OCI-M2 (cell line): ENCODE data around the gene MID1IP1.

ENCODE experiments used
- DNase-seq: peaks from one replicate; lab custom pipeline; 2025; ENCODE audit not compliant: unreplicated experiment; lab: John Stamatoyannopoulos, UW

The MID1IP1 gene

DNA sequence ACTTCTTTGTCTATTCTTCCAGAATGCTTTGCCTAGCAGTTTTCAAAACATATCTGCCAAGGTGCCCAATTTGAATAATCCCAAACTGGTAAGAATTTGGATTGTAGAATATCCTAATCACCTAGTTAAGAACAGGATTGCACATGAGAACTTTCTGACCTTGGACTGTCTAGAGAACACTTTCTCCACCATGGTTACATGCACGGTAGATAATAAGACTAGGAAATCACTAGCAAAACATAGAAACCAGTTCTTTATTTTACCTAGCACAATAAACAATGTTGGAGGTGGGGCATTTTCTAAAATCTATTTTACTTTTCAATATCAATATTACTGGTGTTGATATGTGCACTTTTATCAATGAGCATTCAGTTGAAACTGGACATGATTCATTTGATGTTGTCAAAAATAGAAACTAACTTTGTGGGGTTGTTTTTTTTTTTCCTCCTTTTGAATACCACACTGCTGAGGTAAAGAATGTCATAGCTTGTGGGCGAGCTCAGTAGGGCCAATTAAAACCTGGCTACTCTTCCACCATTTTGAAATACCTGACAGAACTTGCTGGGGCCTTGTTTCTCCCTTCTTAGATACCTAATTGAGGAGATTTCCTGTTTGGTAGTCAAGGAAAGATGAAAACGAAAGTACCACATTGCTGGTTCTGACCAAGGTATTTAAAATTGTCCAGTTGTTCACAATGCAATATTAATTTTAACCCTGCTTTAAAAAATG is 10.4 kb downstream of the MID1IP1 start:
- DNase-seq, result no peak

DNA sequence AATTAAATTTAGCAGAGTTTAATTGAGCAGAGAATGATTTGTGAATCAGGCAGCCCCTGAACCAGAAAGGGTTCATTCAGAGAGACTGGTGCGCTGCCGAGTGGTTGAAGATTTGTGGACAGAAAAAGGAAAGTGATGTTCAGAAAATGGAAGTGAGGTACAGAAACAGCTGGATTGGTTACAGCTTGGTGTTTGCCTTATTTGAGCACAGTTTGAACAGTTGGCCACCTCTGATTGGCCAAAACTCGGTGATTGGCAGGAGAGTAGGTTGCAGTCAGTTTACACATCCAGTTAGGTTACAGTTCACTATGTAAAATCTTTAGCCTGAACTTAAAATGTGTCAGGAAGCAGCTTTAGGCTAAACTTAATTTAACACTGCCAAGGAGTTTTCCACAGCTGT is 14.9 kb downstream of the MID1IP1 start:
- no peak for DNase-seq

DNA sequence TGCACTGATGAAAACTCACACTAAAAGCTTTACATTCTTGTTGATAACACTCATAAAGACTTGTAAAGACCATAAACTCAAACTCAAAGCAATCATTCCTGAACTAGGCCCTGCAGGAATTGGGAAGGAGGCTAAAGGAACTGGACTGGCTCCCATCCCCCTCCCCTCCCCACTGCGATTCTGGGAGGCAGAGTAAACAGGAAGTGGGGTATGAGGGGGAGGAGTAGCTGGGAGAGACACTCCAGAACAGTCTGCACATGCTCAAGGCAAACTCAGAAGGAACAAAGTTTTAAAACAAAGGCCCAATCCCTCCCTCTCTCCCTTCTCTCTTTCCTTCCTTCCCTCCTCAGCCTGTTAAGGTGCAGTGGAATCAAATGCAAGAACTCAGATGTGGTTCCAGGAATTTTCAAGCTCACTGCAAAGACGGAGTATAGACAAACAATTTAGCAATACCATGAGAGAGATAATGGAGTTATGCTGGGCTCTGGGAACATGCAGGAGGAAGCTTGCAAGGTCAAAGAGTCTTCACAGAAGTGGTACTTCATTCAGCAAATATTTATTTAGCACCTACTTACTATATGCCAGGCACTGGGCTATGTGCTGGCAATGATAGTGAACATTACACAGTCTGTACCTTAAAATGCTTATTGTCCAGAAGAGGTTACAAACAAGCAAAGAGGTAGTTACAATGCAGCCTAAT is 15.9 kb downstream of the MID1IP1 start:
- DNase-seq, result no peak

DNA sequence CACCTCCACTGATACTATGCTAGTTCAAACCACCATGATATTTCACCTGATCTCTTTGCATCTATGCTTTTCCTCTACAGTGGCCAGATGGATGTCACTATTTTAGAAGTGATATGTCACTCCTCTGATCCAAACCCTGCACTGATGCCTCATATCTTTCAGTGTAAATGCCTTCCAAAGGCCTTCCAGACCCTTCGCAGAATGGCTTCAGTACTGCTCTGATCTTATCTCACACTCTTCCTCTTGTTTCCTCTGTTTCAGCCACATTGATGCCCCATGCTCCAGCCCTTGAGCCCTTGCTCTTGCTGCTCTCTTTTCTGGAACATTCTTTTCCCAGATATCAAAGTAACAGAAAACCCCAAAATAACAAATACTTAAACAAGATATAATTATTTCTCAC is 17.9 kb downstream of the MID1IP1 start:
- no peak for DNase-seq

DNA sequence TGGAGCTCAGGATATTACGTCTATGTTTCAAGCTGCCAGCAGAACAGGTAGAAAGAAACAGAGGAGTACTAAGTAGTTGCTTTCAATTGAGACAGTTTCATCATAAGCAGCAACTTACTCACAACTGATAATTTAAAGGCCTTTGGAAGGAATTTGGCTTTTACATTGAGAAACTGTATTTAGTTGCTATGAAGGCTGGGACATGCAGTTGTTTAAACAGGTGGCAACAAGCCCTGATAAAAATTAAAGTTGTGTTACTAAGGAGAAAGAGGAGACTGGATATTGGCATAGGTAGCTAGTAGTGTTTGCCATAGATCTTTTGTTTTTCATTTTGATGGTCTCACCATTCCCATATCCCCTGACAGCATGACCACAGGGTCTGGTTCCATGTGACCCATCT is 18.4 kb downstream of the MID1IP1 start:
- no peak for DNase-seq

DNA sequence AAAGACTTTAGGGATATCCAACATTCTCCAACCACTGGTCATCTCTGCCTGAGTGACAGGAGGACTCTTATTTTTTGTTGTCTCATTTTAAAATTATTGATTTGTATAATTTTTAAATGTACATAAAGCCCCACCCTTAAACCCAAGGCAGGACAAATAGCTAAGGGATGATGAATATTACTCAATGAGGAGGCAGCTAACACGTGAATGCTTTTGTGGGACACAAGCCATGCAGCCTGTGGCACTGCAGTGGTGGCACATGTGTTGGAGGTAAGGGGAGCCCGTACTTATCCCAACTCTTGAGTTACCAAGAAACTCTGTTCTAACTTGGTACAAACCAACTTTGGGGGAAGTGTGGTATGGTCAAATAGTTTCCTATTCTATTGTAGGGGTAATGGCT is 19.5 kb downstream of the MID1IP1 start:
- no peak for DNase-seq

DNA sequence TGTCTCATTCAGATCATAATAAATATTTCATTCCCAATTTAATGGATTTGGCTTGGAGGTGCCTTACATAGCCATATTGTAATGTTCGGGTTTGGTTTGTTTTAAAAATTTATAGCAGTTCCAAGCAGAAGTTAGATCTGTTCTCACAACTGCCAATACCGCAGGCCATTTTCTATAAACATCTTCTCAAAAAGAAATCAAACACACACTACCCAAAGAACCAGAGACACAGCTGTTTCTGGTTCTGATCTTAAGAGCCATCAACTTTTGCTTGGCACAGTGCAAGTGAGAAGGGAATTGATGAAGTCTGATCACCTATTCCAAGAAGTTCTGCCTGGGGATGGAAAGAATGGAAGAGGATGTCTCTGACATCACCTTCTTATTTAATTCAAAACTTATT is 22.9 kb downstream of the MID1IP1 start:
- no peak for DNase-seq

DNA sequence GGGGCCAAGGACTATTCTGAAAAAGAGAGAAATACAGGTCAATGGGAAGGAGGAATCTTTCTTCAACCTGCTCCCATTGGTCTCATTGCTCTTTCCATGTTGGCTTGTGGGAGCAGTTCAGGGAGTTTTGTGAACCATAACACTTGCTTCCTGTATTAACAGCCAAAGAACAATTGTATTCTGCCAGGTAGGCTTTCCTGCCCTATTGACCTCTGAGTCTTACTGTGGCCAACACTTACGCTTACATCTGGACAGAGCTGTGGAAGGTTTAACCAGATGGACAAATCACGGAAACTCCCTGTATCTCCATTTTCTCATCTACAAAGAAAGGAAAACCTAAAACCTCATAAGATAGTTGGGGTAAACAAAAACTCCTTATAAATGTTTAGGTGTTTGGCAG is 30.7 kb downstream of the MID1IP1 start:
- no peak for DNase-seq

DNA sequence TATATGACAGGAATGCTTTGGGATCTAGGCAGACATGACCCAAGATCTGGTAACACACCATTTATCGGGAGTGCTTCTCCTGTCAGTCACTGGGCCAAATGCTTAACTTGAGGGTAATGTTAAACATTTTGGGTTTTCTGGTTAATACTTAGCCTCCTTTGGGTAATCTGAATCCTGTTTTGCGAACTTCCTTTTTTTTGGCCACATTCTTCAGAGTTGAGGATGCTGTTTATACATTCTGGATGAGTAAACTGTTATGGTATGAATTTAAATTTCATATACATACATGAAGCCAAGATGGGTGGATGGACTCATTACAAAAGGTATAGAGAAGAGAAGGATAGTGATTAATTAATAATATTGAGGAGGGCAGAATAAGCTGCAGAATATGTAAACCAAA is 36.1 kb downstream of the MID1IP1 start:
- DNase-seq, result no peak

DNA sequence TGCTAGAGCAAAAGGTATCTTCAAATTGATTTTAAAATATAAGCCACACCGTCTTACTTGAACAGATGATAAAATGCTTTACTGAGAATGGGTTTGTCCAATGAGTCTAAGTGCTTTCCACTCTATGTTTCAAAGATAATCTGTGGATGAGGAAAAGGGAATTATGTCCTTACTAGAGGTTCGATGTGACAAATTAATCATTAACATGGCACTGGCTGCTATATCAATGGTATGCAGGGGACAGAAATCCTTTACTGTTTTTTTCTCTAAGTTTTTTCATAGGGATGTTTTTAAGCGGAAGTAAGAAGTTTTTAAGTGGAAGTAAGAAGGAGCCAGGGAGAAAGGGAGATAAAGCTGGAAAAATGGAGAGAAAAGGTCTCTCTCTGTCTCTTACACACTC is 38.0 kb downstream of the MID1IP1 start:
- no peak for DNase-seq

DNA sequence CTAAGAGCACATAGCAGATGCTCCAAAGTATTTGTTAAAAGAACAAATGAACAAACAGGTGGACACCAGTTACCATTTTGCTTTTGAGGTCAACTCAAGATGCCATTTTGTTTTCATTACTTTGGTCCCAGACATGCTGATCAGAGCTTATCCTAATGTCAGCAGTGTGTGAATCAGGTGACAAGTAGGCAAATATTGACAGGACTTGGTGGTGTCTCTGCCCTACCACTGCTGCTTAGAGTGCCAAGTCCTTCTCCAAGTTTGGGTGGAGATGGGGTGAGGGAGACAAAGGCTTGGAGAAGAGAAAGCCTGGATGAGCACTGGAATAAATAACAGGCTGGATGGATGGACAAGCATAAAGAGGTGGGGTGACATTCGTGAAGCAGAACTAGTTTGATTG is 38.7 kb downstream of the MID1IP1 start:
- DNase-seq, result no peak

DNA sequence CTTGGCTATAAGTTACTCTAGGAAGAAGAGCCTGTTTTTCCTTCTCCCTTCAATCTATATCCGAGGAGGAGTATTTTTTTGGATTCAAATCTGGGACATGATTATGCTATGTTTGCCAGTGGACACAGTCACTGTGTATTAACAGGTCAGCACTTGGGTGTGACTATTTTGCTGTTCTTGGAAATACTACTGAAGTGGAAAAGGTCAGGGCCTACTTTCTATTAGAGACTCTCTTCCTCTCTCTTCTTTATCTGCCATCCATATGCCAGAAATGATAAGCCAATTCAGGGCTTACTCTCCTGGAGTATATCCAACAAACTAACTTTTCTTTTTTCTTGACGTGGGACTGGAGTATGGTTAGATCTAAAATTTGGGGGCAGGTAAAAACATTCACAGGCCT is 40.5 kb downstream of the MID1IP1 start:
- DNase-seq, result no peak

DNA sequence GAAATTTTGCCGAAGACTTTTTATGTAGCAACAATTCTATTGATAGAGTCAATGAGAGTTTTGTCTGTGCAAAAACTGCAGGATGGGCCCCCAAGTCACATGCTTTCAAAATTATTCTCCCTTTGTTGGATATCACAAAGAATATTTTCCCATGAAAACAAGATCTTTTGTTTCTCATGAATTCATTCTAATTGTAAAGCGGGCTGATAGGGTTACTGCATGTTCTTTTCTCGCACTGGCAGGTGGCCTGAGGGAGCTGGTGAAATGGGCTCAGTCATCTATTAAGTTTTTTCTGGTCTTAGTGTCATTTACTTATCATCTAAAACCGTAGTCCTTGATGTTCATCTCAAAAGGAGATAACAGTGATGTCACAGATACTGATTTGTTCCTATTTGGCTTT is 44.2 kb downstream of the MID1IP1 start:
- no peak for DNase-seq

DNA sequence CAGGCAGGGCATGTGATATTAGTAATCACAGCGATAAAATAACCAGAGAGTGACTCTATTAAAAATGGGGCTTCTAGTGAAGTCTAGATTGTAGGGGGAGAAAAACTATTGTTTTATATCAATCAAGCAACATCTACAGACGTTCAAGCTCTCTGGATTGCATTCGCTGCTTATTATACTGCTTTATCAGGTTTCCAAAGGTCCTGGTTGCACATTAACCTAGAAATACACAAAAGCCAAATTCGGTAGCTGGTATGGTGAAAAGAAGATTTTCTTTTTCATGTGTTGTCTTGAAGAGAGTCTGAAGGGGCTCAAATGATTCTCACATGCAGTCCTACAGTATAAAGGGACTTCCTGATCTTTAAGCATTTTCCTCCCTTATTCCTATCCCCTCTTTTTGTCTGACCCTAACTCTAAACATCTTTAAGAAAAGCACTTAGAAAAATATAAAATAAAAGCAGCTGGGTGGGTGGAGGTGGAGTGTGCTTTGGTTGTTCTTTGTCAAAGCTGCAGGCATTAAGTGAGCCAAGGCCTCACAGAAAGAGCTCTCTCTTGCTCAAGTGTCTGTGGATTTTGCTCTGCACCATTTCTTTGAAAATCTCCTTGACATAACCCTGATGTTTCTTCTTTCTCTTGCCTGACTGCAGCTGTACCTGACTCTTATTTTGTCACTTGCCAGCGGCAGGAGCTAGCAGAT is 46.1 kb downstream of the MID1IP1 start:
- DNase-seq, result no peak

DNA sequence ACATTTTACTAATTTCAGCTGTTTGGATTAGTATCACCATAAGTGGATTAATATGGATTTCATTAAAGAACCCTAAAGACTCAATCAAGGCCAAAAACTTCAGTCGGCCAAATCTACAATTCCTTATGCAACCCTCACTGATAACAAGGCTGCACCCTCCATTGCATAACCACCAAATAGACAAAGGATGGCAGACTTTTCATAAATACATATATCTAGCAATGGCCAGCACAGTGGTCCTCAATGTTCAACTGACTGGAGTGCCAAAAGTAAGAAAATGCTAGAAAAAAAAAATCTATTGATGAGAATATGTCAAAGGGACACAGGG is 46.6 kb downstream of the MID1IP1 start:
- DNase-seq, result no peak

DNA sequence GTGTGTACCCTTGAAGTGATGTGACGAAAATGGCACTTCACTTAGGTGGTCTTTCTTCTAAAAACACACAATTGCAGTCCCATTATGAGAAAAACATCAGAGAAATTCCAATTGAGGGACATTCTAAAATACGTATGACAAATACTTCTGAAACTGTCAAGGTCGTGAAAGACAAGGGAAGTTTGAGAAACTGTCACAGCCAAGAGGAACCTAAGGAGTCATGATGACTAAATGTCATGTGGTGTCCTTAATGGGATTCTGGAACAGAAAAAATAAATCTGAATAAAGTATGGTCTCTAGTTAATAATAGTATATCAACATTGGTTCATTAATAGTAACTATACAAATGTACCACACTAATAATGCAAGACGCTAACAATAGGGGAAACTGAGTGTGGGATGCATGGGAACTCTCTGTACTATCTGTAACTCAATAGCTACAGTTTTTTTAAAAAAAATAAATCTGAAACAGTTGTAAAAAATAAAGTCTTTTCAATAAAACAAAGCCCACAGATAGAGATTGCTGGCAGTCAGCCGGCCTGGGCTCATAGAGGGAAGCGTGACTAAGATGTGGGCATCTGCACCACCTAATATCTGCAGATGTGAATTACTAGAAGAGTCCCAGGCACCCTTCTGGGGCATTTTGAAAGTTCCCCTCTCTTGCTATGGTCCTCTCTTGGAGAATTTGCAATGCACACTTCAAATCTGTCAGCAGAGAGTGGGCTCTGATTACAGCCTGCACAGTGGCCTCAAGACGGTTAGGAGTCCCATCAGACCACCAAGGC is 47.6 kb downstream of the MID1IP1 start:
- no peak for DNase-seq

DNA sequence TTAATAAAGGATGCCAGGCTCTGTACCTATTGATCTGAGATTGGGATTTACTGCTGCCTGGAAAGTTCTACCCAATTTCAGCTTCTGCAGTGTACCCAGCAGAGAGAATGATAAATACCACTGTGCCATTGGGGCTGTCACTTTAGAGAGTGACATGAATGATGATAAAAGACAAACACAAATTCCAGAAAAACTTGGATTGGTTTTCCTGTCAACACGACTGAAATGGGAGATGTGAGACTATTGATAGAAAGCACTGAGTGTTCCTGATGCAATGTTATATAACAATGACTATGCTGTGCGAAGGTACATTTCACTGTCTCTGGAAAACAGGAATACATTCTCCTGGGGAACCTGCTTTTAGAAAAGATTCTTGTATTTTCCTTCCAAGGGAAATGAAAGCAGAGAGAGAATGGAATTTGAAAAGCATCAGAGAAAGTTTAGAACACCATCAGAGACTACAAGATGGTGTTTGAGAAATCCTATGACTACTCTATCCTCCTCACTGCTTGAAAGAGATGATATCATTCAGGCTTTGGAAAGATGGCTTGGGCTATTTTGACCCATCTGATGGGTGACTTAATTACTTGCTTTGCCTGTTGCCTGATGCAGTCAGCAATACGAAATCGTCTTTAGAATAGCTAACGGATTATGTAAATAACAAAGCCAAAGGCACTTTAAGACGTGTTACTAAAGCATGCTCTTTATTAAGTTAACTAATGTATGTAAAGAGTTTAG is 49.7 kb downstream of the MID1IP1 start:
- no peak for DNase-seq

DNA sequence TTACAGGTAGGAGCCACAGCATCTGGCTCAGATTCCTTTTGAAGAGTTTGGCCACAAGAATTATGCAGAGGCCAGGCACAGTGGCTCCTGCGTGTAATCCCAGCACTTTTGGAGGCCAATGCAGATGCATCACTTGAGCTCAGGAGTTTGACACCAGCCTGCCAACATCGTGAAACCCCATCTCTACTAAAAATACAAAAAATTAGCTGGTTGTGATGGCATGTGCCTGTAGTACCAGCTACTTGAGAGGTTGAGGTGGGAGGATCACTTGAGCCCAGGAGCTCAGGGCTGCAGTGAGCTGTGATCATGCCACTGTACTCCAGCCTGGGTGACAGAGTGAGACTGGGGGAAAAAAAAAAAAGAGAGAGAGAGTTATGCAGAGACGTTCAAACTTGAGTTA is 53.0 kb downstream of the MID1IP1 start:
- no peak for DNase-seq
